GM19372 (cell line): ENCODE data around the gene ATP6V1A.

ENCODE experiments used
- ATAC-seq: cut with Tn5 transposase; IDR thresholded peaks from one replicate; pipeline ENCODE4 v1.9.1; 2021; ENCODE audit warnings: mild to moderate bottlenecking, low read depth, moderate library complexity; ENCODE audit not compliant: unreplicated experiment

ATP6V1A gene

GRCh38 chr3:113746548-113747282 lies at the start of gene ATP6V1A:
TSS of gene ATP6V1A (plus strand) at chr3:113747035. CDS start at chr3:113778754, 31,719 bp downstream.
- peak; percentile 40 for ATAC-seq

- no peak for ATAC-seq
These were observed 49.2 kb upstream of the ATP6V1A start for GRCh38 chr3:113697500-113698090.

GRCh38 chr3:113698213-113698742 lies 48.6 kb upstream of the ATP6V1A start:
- ATAC-seq: no peak

GRCh38 chr3:113698956-113699355 lies 47.9 kb upstream of the ATP6V1A start:
- no peak for ATAC-seq

GRCh38 chr3:113707835-113708234 lies 39.0 kb upstream of the ATP6V1A start:
- ATAC-seq: no peak

GRCh38 chr3:113712129-113712528 lies 34.7 kb upstream of the ATP6V1A start:
- no peak for ATAC-seq

GRCh38 chr3:113714702-113715101 lies 32.1 kb upstream of the ATP6V1A start:
- ATAC-seq: no peak

- no peak for ATAC-seq
These were observed 29.5 kb upstream of the ATP6V1A start for GRCh38 chr3:113717308-113717707.

GRCh38 chr3:113717818-113718217 lies 29.0 kb upstream of the ATP6V1A start:
- no peak for ATAC-seq

DNA sequence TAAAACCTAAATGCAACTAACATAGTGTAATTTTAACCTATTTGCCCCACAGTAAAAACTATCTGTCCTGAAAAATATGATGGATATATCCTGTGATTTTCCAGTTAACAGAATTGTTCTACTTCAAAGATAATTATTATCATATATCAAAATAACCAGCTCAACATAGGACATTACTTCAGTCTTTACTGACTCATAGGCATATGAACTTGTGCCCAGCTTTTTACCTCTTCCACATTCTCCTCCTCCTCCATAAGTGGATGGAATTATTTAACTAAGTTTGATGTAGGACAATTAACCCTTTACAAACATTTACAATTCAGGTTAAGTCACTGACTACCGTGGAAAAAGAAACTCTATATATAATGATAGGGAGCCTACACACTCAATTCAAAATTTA lies 27.5 kb upstream of the ATP6V1A start:
- no peak for ATAC-seq

DNA sequence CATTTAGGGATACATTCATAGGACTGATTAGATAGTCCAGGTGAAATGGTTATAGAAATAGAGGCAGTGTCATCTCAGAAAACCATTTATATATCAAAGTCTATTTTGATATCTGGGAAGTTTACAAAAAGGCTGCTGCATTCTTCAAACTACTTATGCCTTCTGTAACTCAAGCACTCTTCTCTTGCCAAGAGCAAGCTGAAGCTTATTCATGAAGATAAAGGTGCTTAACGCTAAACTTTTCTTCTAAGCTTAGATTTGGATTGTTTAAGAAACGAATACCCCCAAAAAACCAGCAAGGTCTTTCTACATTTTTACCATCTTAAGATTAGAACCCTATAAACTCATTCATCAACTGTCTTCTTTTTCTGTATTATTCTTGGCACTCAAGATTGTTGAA lies 27.1 kb upstream of the ATP6V1A start:
- ATAC-seq: no peak

DNA sequence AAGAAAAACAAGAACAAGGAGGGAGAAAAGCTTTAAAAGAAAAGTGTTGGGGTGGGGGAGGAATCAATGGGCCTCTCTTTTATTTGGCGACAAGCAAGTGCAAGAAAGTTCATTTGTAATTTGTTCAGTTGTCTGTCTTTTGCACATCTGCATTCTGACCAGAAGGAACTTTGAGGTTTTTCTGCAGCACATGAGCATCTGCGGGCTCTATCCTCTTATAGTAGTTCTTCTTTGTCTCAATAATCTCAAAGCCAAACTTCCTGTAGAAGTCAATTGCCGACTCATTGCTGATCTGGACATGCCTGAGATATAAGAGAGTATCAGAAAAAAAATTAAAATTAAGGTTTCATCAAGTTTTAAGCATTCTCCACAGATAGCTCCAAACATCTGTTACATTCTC lies 25.2 kb upstream of the ATP6V1A start:
- no peak for ATAC-seq

GRCh38 chr3:113728661-113729060 lies 18.2 kb upstream of the ATP6V1A start:
- no peak for ATAC-seq

DNA sequence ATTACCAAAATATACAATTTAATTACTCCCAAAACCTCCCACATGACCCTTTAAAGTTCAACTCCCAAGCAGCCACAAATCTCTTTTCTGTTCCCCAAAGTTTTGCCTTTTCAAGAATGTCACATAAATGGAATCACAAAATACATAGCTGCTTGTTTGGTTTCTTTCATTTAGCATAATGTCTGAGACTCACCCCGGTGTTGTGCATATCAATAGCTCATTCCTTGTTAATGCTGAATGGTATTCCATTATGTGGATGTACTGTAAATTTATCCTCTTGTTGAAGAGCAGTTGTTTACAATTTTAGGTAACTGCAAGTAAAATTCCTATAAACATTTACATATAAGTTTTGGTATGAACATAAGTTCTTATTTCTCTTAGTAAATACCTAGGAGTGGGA lies 16.3 kb upstream of the ATP6V1A start:
- ATAC-seq: no peak

GRCh38 chr3:113731694-113732093 lies 15.1 kb upstream of the ATP6V1A start:
- no peak for ATAC-seq

GRCh38 chr3:113736548-113737089 lies 10.2 kb upstream of the ATP6V1A start:
- peak; percentile 74 for ATAC-seq

DNA sequence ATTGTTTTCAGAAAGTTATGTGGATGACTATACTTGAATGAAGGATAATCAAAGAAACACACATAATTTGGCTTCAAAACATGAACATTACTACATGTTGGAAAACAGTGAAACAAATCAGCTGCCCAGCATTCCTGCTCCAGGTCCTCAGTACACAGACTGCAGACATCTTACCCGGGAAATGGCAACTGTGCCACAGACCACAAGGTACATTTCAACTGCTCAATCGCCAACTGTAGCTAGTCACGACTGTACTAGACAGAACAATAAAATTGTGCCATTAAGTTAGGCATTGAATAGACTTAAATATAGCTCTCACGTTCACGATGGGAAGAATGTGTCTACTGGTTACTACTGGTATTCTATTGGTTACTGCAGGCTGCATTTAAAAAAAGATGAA lies 5.7 kb upstream of the ATP6V1A start:
- no peak for ATAC-seq

DNA sequence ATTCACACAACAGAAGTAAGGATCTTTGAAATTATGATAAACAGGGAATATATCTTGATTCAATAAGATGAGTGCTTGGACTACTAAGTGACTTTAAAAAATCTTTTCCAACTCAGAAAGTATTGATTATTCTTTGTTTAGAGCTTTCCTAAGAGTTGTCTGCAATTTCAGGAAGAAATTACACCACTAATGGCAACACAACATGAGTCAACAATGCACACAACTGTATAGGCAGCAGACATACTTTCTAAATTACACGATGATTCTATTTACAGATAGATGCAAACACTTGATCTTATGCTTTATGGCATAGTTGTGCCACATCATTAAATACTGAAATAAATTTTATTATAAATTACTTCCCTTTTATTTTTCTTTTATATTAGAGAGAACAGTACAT lies 5.2 kb upstream of the ATP6V1A start:
- no peak for ATAC-seq

DNA sequence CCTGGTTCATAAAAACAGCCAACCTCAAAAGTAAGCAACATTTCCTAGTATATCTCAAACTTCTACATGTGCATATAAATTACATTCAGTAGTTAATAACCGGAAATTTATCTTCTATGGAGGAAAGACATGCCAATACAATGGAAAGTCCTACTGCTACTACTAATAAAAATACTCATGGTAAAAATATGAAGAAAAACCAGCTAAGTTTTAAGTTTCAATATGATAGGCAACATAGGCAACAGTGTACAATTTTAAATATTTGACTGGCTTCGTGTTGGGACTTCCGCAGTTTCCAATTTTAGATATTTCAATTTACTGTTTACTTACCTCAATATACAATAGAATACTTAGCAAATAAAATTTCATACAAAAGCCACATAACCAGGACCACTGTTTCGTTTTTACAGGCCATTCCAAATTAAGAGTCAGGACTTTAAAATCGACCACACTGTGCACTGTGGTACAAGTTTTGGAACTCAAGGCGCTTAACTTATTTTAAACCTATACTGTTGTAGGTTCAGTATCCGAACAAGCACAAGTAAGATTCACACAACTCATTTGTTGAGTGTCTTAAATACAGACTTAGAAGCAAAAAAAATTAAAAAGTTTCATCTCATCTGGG lies 3.7 kb upstream of the ATP6V1A start:
- ATAC-seq: no peak

- peak; percentile 51 for ATAC-seq
These were observed 1.7 kb upstream of the ATP6V1A start for GRCh38 chr3:113744941-113745755.
